Fibroblast of mammary gland (primary cell): ENCODE data around the gene PPP4C.
"Not testable (repeated sequence)": the region's sequence is repeated elsewhere in the genome, so short reads cannot be mapped to it uniquely, and the experiment has no call there.

Experiments used
- DNase-seq: peaks from one replicate; pipeline ENCODE4 v3.0.0-alpha.2; 2010; ENCODE audit warnings: low read depth
- H3K4me3 ChIP-seq: 2 replicates; pipeline ENCODE4 v1.5.1; 2011; ENCODE audit warnings: low read depth, mild to moderate bottlenecking, low read length, moderate library complexity; ENCODE audit not compliant: control insufficient read depth
- TF ChIP-seq, protein P1 (sequence below): conservative IDR thresholded peaks from 2 replicates; pipeline ENCODE4 v1.5.1; 2011; ENCODE audit warnings: low read depth, low read length, inconsistent platforms; ENCODE audit not compliant: control insufficient read depth, insufficient read depth

PPP4C gene

DNA sequence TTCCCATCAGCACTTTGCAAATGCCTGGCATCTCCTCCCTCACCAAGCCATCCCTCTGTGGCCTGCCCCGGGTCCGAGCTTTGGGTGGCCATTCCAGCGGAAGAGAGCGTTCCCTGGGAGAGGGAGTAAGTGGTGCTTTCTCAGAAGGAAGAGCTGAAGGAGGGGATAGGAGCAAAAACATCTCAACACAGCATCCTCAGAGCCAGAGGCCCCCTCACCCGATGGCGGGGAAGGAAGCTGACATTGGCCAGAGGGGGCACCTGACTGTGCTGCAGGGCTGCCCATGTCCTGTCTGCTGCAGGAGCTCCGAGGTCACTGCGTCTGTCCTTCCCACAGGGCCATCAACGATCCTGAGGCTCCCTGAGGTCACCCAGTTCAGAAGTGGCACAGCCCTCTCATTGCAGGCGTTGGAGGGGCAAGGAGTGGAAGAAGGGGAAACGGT lies 44.3 kb upstream of the PPP4C start:
- DNase-seq, result no peak
- TF ChIP-seq, protein P1, sequence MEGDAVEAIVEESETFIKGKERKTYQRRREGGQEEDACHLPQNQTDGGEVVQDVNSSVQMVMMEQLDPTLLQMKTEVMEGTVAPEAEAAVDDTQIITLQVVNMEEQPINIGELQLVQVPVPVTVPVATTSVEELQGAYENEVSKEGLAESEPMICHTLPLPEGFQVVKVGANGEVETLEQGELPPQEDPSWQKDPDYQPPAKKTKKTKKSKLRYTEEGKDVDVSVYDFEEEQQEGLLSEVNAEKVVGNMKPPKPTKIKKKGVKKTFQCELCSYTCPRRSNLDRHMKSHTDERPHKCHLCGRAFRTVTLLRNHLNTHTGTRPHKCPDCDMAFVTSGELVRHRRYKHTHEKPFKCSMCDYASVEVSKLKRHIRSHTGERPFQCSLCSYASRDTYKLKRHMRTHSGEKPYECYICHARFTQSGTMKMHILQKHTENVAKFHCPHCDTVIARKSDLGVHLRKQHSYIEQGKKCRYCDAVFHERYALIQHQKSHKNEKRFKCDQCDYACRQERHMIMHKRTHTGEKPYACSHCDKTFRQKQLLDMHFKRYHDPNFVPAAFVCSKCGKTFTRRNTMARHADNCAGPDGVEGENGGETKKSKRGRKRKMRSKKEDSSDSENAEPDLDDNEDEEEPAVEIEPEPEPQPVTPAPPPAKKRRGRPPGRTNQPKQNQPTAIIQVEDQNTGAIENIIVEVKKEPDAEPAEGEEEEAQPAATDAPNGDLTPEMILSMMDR, result no peak
- H3K4me3 ChIP-seq, result no peak overlapping the region

DNA sequence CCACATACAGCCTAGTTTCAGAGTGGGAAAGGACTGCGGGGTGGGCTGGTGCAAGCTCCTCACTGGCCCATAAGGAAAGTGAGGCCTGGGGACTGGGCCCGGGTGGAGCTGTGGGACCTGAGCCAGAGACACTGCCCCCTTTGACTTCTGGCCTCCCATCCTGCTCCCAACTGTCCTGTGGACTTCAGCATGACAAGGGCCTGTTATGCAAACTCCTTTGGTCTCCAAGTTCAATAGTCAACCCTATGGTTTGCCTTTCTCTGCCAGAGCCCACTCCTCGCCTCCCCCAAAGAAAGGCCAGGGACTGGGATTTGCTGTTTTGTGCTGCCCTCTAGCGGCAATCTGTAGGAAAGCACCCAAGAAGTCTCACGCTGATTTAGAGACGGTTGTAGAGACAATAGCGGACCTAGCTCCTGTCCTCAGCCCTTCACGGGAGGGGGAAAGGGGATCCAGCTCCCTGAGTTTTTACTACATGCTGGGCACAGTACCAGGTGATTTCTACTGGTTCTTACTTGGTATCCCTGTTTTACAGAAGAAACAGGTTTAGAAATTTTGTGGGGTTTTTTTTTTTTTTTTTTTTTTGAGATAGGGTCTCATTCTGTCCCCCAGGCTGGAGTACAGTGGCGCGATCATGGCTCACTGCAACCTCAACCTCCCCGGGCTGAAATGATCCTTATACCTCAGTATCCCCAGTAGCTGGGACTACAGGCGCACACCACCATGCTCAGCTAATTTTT lies 43.5 kb upstream of the PPP4C start:
- H3K4me3 ChIP-seq, result no peak overlapping the region
- TF ChIP-seq, protein P1, result peak; percentile 87
- peak; percentile 71 for DNase-seq

DNA sequence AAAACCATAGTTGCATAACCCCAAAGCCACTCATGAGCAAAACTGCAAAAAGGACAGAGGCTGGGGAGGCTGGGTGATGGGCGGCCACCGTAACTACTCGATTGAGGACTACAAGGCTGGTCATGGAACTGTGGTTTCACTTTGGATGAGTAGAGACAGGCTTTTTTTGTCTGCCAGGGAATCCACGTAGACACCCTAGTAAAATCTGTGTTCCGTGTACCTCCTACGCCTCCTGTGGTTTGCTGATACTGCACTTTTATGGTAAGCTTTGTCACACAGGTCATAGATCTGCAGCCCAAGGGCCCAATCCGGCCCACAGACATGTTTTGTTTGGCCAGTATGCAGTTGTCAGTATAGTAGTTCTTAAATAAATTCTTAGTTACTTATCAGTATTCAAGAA lies 42.5 kb upstream of the PPP4C start:
- no peak overlapping the region for H3K4me3 ChIP-seq
- TF ChIP-seq, protein P1, result no peak

DNA sequence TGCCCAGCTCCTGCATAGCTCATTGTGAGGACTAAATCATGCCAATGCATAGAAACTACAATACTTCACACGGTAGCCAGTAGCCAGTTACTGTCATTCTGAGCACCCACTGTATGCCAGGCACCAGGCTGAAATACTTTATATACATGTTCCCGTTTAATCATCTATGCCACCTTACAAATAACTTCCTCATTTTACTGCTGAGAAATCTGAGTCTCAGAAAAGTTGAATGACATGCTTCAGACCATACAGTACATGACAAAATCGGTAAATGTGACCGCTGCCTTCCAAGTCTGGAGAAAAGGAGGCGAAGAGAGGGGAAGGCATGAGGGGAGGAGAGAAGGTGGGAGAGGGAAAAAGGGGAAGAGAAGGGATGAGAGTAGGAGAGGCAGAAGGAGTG lies 35.6 kb upstream of the PPP4C start:
- H3K4me3 ChIP-seq, result no peak overlapping the region
- no peak for DNase-seq
- TF ChIP-seq, protein P1, result no peak

More for the DNA sequence above, 42.5 kb upstream of the PPP4C start:
- peak; percentile 39 for DNase-seq

DNA sequence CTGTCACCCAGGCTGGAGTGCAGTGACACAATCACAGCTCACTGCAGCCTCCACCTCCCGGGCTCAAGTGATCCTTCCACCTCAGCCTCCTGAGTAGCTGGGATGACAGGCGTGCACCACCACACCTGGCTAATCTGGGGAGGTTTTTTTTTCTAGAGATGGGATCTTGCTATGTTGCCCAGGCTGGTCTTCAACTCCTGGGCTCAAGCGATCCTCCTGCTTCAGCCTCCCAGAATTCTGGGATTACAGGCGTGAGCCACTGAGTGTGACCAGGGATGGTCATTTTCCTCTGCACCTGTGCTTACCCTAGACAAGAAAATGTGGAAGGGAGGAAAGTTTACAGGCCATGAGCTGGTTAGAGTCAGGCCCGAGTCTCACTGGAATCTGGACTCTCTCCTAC lies 35.1 kb upstream of the PPP4C start:
- DNase-seq, result not testable (repeated sequence)

DNA sequence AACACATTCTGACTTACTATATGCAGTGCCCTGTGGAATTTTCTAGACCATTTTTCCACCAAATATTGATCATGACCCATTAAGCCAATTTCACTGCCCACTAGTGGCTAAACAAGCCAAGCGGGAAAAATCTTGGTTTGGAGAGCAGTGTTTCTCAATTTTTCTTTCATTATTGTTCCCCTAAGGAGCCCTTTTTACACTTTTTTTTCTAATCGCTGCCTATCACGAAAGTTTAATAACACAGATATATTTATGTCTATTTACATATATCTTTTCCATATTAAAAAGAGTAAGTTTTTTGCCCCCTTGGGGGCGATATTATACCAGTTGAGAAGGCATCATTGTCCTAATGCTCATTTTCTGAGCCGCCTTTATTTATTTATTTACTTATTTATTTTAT lies 34.0 kb upstream of the PPP4C start:
- DNase-seq, result peak; percentile 50
- TF ChIP-seq, protein P1, result peak; percentile 27
- no peak overlapping the region for H3K4me3 ChIP-seq

More for the DNA sequence above, 35.1 kb upstream of the PPP4C start:
- not testable (repeated sequence) for H3K4me3 ChIP-seq

DNA sequence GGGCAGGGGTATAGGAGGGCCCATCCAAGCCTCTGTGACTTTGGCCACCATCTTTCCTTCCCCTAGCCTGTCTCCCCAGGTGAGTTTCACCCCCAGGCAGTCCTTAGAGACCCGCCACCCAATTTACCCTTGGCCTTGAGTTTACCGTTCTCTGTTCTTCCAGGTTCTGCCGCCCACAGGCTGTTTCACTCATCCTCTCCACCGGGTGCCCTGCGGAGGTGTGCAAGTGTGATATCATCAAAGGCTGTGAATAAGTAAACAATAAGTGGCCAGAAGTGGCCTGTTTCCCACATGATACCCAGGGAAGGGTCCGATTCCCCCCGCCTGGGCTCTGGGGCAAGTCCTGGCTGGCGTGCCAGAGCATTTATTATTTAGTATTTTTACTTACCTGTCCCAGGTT lies 29.6 kb upstream of the PPP4C start:
- H3K4me3 ChIP-seq, result no peak overlapping the region
- DNase-seq, result no peak
- TF ChIP-seq, protein P1, result no peak
